K562 (cell line): ENCODE data around the gene SNRPA. TPM values are rescaled to one million over a fixed set of nuclear protein-coding genes. Genes with fewer than 3 reads are reported as not detected.

Experiments used
- BCL6 ChIP-seq: fragments of 250-450 bp; sonication (Bioruptor Pico); IDR thresholded peaks from 2 replicates; pipeline ENCODE4 v1.4.0; 2020
- BRCA1 ChIP-seq, 2 experiments: fragments of 450-650 bp in 1 of 2; sonication (generic) in 1 of 2; formaldehyde crosslinking in 1 of 2; IDR thresholded peaks; 2 replicates each; pipeline versions ENCODE4 v1.5.0 to v1.6.1; 2017 to 2020; ENCODE audit warnings: mild to moderate bottlenecking in 1 of 2, missing genetic modification reagents in 1 of 2
- CAMTA2 ChIP-seq: fragments of 250-450 bp; sonication (Bioruptor Pico); conservative IDR thresholded peaks from 2 replicates; pipeline ENCODE4 v1.5.1; 2022
- CBX1 ChIP-seq: sonication (generic); IDR thresholded peaks from 2 replicates; pipeline ENCODE4 v1.6.1; 2016; ENCODE audit warnings: antibody characterized with exemption, low read depth, mild to moderate bottlenecking
- DMBX1 ChIP-seq: fragments of 250-450 bp; sonication (Bioruptor Pico); IDR thresholded peaks from 2 replicates; pipeline ENCODE4 v1.8.0; 2022; ENCODE audit warnings: inconsistent platforms, mild to moderate bottlenecking, moderate library complexity, borderline replicate concordance
- ETV6 ChIP-seq, 3 experiments: fragments of 150-350 bp in 1 of 3; sonication (generic) in 1 of 3; formaldehyde crosslinking in 1 of 3; IDR thresholded peaks; 2 replicates each; pipeline versions ENCODE4 v1.6.1 to v1.8.0; 2014 to 2022; ENCODE audit warnings: borderline replicate concordance in 2 of 3, low read depth in 2 of 3, antibody characterized with exemption in 1 of 3, low read length in 1 of 3, mild to moderate bottlenecking in 1 of 3, missing genetic modification reagents in 1 of 3
- FOXK1 ChIP-seq: sonication (generic); formaldehyde crosslinking; IDR thresholded peaks from 2 replicates; pipeline ENCODE4 v1.8.0; 2022; ENCODE audit warnings: missing genetic modification reagents, mild to moderate bottlenecking, borderline replicate concordance
- HDGF ChIP-seq: fragments of 450-650 bp; IDR thresholded peaks from 2 replicates; pipeline ENCODE4 v1.6.1; 2016
- MBD2 ChIP-seq: sonication (generic); IDR thresholded peaks from 2 replicates; pipeline ENCODE4 v1.6.1; 2016; ENCODE audit warnings: low read depth, borderline replicate concordance
- MEF2D ChIP-seq: conservative IDR thresholded peaks from 2 replicates; pipeline ENCODE4 v1.6.1; 2016; ENCODE audit warnings: low read depth, missing genetic modification characterization, missing compliant biosample characterization
- NELFE ChIP-seq: IDR thresholded peaks from 2 replicates; pipeline ENCODE4 v1.6.1; 2011; ENCODE audit warnings: mild to moderate bottlenecking; ENCODE audit not compliant: insufficient read depth, insufficient read length
- NEUROD1 ChIP-seq: fragments of 150-350 bp; IDR thresholded peaks from 2 replicates; pipeline ENCODE4 v1.6.1; 2014; ENCODE audit warnings: borderline replicate concordance, low read length, low read depth; ENCODE audit not compliant: partially characterized antibody
- POLR2AphosphoS5 ChIP-seq: IDR thresholded peaks from 2 replicates; pipeline ENCODE4 v1.6.1; 2011; ENCODE audit warnings: mild to moderate bottlenecking, low read depth, low read length, moderate library complexity; ENCODE audit not compliant: control insufficient read depth, insufficient read depth
- SAFB ChIP-seq: fragments of 200-400 bp; formaldehyde crosslinking; IDR thresholded peaks from 2 replicates; pipeline ENCODE4 v1.6.1; 2017; ENCODE audit warnings: low read depth, low read length, borderline replicate concordance
- U2AF1 ChIP-seq: fragments of 200-400 bp; formaldehyde crosslinking; optimal IDR thresholded peaks from 2 replicates; pipeline ENCODE3; 2017; ENCODE audit warnings: mild to moderate bottlenecking, low read depth, low read length, moderate library complexity
- ZNF324 ChIP-seq: fragments of 250-450 bp; sonication (Bioruptor Pico); IDR thresholded peaks from 2 replicates; pipeline ENCODE4 v1.4.0; 2020; ENCODE audit warnings: mild to moderate bottlenecking
- ZNF77 ChIP-seq: fragments of 250-450 bp; sonication (Bioruptor Pico); IDR thresholded peaks from 2 replicates; pipeline ENCODE4 v1.5.0; 2020
- ZSCAN32 ChIP-seq: fragments of 450-650 bp; formaldehyde crosslinking; IDR thresholded peaks from 2 replicates; pipeline ENCODE4 v1.4.0; 2020; ENCODE audit warnings: mild to moderate bottlenecking, moderate library complexity
- polyA plus RNA-seq, 8 experiments: library from polyadenylated mRNA; depleted of rRNA in 4 of 8; stranded (reverse) in 5 of 8; unstranded in 3 of 8; fragments of >200 nt; fragmentation: Nextera tagmentation in 2 of 8; fragmentation: Illumina TruSeq in 1 of 8; extraction: Ambion mirVana in 2 of 8; extraction: Trizol in 1 of 8; gene quantifications; 2 replicates each; pipeline versions ENCODE4 v1.2.1 to v1.2.3, GENCODE V29; 2011 to 2014; ENCODE audit warnings: inconsistent platforms in 1 of 8, missing spikeins in 1 of 8
- total RNA-seq, 7 experiments: library from RNA; depleted of rRNA in 6 of 7; stranded (reverse); fragments of >200 nt in 6 of 7; fragmentation: Illumina TruSeq in 2 of 7; extraction: Trizol in 2 of 7; gene quantifications; 2 replicates each; pipeline versions ENCODE4 v1.2.1 to v1.2.3, GENCODE V29; 2011 to 2021; ENCODE audit warnings: low replicate concordance in 1 of 7
- TF ChIP-seq, protein P1 (sequence below): fragments of 450-650 bp; IDR thresholded peaks from 2 replicates; pipeline ENCODE4 v1.6.1; 2016; ENCODE audit warnings: low read depth, mild to moderate bottlenecking, moderate library complexity
- TF ChIP-seq, protein P2 (sequence below): fragments of 250-450 bp; sonication (Bioruptor Pico); IDR thresholded peaks from 2 replicates; pipeline ENCODE4 v1.8.0; 2021; ENCODE audit warnings: mild to moderate bottlenecking, moderate library complexity
- TF ChIP-seq, protein P3 (sequence below): fragments of 250-450 bp; sonication (Bioruptor Pico); IDR thresholded peaks from 2 replicates; pipeline ENCODE4 v1.9.0; 2021; ENCODE audit warnings: mild to moderate bottlenecking, inconsistent platforms

Gene SNRPA
- total and polyA plus RNA-seq, 9 of the 15 experiments (the other 6 are each of a cell fraction or from before 2014, with no cell fraction given): 16.3 to 311 (median 193) TPM

DNA sequence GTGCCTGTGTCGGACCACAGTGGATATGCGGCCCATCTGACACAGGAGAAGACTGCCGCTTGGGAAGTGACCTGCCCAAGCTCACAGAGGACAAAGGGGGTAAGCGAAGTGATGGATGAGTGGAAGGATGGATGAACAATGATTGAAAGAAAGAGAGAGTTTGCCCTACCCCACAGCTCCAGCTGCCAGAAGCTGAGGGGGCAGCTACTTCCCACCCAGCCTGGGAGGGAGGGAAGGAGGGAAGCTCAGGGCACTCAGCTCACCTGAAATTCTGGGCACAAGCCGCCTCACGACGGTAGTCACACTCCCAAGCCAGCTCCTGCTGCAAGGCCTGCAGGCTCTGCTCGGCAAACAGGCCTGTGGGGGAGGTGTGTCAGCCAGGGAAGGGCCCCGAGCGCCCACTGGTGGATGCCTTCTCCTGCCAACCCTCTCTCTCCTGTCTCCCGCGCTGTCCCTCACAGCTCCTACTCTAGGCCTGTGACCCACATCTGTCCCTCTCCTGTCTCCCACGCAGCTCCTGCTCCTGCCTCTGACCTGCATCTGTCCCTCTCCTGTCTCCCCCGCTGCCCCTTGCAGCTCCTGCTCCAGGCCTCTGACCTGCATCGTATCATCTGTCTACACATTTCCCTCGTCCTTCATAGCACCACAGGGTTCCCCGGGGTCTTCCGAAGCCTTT is 48.5 kb upstream of the SNRPA start (continued):
- TF ChIP-seq, protein P1, sequence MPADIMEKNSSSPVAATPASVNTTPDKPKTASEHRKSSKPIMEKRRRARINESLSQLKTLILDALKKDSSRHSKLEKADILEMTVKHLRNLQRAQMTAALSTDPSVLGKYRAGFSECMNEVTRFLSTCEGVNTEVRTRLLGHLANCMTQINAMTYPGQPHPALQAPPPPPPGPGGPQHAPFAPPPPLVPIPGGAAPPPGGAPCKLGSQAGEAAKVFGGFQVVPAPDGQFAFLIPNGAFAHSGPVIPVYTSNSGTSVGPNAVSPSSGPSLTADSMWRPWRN: no peak
- TF ChIP-seq ETV6 (IDR thresholded peaks at IDR 0.05; ENCODE audit: borderline replicate concordance in 1 of 2, low read depth in 2 of 2, low read length in 1 of 2) (no peak), ETV6 (CRISPR knock-in tag; IDR thresholded peaks at IDR 0.05; ENCODE audit: borderline replicate concordance) (no peak), CBX1 (no peak), DMBX1 (CRISPR knock-in tag) (no peak), ZNF77 (CRISPR knock-in tag) (no peak), MBD2 (no peak), ZSCAN32 (CRISPR knock-in tag) (no peak), HDGF (no peak), MEF2D (tag) (no peak), NELFE (no peak), BRCA1 (IDR thresholded peaks at IDR 0.05) (no peak), BRCA1 (CRISPR knock-in tag; IDR thresholded peaks at IDR 0.05) (no peak), POLR2AphosphoS5 (0 out of 2 replicates have a peak, but pooled peaks have one; percentile 24), SAFB (no peak), U2AF1 (no peak), ZNF324 (no peak), BCL6 (CRISPR knock-in tag) (no peak), CAMTA2 (CRISPR knock-in tag) (no peak), NEUROD1 (peak; percentile 28), FOXK1 (no peak)
- TF ChIP-seq, protein P2, sequence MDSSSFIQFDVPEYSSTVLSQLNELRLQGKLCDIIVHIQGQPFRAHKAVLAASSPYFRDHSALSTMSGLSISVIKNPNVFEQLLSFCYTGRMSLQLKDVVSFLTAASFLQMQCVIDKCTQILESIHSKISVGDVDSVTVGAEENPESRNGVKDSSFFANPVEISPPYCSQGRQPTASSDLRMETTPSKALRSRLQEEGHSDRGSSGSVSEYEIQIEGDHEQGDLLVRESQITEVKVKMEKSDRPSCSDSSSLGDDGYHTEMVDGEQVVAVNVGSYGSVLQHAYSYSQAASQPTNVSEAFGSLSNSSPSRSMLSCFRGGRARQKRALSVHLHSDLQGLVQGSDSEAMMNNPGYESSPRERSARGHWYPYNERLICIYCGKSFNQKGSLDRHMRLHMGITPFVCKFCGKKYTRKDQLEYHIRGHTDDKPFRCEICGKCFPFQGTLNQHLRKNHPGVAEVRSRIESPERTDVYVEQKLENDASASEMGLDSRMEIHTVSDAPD: no peak
- TF ChIP-seq, protein P3, sequence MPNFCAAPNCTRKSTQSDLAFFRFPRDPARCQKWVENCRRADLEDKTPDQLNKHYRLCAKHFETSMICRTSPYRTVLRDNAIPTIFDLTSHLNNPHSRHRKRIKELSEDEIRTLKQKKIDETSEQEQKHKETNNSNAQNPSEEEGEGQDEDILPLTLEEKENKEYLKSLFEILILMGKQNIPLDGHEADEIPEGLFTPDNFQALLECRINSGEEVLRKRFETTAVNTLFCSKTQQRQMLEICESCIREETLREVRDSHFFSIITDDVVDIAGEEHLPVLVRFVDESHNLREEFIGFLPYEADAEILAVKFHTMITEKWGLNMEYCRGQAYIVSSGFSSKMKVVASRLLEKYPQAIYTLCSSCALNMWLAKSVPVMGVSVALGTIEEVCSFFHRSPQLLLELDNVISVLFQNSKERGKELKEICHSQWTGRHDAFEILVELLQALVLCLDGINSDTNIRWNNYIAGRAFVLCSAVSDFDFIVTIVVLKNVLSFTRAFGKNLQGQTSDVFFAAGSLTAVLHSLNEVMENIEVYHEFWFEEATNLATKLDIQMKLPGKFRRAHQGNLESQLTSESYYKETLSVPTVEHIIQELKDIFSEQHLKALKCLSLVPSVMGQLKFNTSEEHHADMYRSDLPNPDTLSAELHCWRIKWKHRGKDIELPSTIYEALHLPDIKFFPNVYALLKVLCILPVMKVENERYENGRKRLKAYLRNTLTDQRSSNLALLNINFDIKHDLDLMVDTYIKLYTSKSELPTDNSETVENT (CRISPR knock-in tag): no peak
